GM18867 (cell line): ENCODE results near the gene SSBP3.

Experiments
- ATAC-seq: cut with Tn5 transposase; IDR thresholded peaks from one replicate; pipeline ENCODE4 v1.9.1; 2021; ENCODE audit warnings: mild to moderate bottlenecking, moderate library complexity; ENCODE audit not compliant: unreplicated experiment

Gene SSBP3

DNA sequence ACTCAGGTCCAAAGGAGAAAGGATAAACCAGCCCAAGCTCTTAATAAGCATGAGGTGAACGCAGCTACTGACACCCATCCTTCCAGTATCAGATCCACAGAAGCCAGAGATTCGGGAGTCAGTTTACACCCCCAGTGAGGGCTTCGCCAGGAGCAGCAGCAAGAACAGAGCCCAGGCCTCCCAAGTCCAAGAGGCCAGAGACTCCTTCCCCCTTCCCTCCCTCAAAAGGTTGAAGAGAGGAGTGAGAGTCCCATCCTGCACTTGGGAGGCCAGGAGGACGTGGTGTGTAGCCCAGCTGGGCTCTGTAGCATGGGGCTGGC, 133.5 kb downstream of the SSBP3 start:
- ATAC-seq, result no peak

DNA sequence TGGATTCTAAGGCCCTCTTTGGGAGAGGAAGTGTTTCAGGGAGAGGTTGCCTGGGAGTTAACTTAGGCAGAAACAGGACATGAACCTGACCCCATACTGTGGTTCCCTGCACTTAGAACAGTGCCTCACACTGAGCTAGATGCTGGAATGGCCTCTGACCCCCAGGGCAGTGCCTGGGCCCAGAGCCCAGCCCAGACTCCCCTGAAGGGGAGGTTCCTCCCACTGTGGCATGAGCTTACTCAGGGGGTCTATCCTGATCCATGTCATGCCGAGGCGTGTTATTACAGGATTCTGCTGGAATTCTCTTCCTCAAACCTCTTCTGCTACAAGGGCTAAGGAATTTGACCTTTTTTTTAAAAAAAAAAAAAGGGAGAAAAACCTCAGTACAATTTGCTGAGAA, 134.1 kb downstream of the SSBP3 start:
- no peak for ATAC-seq

DNA sequence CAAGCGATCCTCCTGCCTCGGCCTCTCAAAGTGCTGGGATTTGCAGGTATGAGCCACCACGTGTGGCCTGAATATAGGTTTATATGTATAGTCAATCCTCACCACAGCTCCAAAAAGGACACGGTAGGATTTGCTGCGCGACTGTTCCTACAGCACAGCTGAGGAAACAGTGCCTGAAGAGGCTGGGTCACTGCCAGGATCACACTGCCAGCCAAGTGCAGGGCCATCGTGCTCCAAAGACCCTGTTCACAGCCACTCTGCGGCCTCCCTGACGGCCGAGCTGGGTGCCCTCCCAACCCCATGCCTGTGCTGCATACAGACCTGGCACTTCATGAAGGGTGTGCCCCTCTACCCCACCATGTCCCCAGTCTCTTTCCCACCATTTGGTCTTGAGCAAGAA, 134.9 kb downstream of the SSBP3 start:
- no peak for ATAC-seq

DNA sequence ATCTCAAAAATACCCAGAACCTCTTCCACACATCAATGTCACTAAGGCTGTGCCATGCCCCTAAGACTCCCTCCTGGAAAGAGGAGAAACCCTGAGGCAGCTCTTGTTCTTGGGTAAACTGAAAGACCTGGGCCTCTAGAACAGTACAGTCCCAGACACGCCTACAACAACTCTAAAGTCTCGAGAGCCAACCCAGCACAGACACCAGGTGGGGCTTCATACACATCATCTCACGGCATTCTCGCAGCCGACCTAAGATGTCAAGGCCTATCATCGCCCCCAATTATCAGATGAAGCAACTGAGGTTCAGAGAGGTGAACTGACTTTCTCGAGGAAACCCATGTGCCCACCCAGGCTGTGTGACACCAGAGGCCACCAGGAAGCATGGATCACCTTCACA, 135.7 kb downstream of the SSBP3 start:
- no peak for ATAC-seq

DNA sequence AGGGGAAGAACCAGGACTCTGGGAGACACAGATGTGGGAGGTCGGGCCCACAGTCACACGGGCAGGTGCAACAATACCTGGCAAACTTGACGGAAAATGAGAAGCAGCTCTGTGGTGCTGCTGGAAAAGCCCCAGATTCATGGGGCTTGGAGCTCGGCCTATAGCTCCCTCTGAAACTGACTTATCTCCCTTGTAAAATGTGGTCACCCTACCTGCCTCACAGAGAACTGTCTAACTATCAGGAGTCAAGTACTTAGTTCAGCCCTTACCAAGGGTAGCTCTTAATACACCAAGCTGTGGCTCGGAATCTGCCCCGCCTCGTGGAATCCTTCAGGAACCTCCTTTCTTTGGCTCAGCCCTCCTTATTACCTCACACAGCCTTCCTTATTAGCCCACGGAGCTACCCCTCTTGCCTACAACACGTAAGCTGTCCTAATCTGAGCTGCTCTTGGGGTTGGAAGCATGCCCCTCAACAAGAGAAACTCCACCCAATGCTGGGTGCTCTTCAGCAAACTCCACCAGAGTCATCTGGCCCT, 137.4 kb downstream of the SSBP3 start:
- no peak for ATAC-seq

DNA sequence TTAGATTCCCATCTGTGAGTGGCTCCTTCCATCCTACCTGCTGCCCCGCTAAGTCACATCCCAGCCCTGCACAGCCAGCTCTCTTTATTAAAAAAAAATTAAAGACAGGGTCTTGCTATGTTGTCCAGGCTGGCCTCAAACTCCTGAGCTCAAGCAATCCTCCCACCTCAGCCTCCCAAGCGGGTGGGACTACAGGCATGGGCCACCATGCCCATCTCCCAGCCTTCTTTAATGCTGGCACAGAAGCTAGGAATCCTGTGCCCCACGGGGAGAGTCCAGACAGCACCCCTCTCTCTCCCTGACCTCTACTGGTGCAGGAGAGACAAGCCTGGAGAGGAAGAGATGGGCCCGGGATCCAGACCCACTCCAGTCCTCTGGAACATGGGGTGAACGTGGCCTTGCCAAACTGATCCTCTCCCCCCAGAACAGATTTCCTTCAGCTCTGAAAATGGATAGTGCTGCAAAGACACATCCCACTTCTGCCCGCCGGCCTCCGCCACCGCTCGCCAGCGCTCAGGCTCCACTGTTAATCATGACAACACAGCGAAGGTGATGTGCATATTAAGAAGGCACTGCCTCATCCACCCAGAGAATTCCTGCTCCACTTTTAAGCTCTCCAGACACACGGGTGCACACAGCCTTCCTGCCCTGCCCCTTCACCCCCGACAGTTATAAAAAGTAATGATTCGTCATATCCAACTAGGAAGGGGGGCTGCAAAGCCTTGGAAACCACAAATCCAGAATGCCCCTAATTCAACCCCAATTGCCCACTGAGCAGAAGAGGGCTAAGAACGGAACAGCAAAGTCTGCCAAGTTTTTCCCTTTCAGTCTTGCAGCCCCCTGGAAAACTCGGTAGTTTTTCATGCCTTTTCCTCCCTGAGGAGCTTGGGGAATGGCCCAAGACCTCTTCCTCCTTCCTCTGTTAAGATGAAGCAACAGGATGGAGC, 138.1 kb downstream of the SSBP3 start:
- no peak for ATAC-seq

DNA sequence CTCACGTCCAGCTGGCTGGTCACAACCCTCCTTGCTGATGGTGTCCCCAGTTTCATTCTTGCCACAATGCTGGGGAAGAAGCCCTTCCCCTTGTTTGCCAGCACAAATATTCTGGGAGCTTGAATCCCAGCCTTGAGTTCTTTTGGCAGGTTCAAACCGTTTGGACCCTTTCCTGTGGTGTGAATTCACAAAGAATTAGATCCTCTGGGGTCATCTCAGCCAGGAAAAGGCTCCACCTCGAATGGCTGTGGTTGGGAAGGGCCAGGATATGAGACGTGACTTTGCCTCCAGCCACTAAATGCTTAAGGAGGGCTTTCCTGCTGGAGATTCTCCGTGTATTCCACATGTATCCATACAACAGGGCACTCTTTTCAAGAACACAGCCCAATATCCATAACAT, 139.3 kb downstream of the SSBP3 start:
- ATAC-seq, result no peak

DNA sequence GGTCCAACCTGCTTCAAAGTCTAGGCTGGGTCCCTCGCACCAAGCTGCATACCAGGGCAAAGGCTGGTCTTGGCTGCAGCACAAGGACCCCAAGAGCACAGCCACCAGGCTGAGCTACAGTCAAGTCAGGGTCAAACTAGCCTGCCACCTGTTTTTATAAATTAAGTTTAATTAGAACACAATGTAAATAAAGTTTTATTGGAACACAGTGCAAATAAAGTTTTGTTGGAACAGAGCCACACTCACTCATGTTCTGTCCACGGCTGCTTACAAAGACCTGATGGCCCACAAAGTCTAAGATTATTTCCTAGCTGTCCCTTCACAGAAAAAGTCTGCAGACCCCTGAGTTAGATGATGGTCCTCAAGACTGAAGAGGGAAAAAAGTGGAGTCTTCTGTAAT, 140.0 kb downstream of the SSBP3 start:
- no peak for ATAC-seq

DNA sequence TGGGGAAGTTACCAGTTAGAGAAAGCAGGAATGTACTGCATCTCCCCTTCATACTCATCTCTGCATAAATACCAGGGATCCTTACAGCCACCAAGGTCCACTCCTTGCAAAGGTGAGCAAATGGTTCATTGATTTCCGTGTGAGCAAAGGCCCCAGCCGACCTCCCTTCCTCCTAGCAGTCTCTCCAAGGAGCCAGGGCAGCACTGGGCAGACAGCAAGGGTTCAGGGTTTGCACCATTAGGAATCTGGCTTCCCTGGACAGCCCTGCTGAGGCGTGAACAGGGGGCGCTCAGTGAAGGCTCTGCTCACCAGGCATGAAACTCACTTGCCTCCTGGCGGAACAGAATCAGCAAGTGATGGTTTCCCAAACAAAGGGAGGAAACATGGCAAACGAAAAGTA, 140.5 kb downstream of the SSBP3 start:
- no peak for ATAC-seq

DNA sequence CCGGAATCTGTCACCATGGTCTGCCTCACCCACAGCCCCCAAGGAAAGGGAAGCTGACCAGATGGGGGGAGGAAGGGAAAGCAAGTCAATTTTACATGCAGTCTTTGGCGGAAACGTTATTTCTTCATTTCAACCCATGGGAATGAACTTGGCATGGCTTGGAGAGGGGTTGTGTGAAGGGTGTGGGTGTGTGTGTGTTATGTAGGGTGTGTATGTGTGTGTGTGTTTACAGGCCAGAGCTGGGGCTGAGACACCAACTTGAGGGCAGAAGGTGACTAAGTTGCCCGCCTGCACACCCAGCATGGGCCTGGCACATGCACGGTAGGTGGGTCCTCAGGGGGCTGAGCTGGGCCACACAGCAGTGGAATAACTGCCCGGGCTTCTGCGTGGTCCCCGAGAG, 141.1 kb downstream of the SSBP3 start:
- no peak for ATAC-seq

DNA sequence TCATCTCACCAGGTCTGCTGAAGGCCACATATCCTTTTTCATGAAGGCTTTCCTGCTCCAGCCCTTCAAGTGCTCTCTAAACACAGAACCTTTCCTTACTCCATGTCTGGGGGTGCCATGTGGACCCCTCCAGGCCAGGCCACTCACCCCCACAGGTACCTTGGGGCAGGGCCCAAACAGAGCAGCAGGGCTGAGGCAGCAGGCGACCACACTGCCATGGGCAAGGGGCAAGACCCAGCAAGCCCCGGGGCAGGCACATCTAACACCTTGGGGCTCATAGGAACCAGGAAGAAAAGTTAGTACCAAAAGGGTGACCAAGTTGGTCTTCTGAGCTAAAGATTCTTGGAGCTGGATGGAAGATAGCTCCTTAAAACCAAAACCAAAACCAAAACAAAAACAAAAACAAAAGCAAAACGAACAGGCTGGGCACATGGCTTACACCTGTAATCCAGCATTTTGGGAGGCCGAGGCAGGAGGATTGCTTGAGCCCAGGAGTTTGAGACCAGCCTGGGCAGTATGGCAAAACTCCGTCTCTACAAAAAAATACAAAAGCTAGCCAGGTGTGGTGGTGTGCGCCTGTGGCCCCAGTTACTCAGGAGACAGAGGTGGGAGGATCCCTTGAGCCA, 142.5 kb downstream of the SSBP3 start:
- ATAC-seq, result no peak

DNA sequence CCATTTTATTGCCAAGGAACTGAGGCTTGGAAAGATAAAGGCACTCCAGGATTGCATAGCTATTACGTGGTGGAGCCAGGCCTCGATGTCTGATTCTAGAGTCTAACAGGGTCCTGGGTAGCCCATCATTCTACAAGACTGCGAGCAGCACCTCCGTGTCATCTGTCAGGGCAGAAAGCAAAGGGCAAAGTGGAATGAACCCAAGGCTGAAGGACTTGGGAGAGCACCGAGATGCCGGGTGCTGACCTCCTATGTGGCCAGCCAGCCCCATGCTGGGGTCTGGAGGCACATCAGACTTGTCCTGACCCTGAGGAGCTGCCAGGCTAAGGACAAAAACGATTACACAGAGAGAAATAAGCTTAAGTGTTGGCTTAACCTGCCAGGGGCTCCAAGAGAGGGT, 143.9 kb downstream of the SSBP3 start:
- no peak for ATAC-seq

DNA sequence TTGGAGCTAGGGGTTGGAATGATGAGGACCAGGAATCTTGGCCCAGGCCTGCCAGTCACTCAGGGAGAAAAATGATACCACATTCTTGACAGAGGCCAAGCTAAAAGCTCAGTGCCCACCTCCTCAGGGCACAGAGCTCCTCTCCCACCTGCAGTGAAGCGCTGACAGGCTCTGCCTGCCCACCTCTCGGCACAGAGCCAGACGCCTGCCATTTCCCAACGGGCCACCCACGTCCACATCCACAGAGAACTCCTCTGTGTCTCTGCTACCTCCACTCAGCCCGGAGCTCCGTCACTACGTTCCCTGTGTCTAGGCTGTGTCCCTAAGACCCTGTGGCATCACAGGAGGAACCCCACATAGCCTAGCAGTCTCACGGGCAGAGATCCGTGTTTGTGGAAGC, 145.4 kb downstream of the SSBP3 start:
- no peak for ATAC-seq

DNA sequence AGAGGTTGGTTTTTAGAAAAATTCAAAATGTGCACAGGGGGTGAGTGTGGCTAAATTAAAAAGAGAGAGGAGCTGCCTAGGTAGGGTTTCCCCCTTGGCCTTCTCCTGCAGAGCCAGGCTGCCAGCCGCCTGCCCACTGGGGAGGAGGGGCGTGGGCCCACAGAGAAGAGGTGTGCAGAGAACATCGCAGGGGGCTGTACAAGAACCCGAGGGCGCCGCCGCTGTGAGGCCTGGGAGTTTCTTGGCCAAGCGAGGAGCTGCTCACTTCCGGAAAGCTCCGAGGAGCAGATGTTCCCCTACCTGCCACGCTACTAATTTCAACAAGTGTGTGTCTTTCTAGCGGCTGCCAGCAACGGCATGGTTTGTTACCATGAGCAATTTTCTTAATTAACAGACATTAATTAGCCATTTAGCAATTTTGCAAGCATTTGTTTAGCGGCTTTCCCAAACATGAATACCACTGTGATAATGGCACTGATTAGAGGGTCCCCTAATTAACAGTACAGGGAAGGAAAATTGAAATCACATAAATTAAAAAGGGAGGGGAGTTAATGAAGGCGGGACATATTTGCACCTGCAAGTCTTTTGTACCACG, 146.6 kb downstream of the SSBP3 start:
- no peak for ATAC-seq

DNA sequence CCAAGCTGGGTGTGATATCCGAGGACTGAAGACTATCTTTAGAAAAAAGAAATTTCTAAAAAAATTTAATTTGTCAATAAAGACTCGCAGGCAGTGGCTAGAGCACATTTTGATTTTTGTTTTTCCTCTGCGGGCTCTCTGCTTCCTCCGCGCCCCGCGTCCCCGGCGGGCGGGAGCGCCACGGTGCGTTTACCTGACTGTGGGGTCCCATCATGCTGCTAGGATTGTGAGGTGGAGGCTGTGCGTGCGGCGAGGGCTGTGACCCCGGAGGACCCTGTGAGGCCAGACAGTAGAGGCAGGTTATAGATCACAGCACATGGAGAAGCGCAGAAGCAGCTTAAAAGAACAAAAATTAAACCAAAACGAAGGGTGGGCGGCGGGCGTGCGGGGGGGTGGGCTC, 148.3 kb downstream of the SSBP3 start:
- no peak for ATAC-seq

DNA sequence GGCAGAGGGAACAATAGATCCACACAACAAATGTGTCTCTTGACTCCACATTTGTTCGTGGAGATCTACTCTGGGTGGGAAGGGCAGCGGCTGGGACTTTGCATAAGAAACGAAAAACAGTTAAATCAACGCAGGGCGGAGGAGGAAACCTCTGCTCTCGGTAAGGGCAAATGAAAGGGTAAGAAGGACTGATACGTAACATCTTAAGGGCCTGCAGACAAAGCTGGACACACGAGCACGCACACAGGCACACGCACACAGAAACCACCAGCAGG, 148.9 kb downstream of the SSBP3 start:
- ATAC-seq, result no peak

DNA sequence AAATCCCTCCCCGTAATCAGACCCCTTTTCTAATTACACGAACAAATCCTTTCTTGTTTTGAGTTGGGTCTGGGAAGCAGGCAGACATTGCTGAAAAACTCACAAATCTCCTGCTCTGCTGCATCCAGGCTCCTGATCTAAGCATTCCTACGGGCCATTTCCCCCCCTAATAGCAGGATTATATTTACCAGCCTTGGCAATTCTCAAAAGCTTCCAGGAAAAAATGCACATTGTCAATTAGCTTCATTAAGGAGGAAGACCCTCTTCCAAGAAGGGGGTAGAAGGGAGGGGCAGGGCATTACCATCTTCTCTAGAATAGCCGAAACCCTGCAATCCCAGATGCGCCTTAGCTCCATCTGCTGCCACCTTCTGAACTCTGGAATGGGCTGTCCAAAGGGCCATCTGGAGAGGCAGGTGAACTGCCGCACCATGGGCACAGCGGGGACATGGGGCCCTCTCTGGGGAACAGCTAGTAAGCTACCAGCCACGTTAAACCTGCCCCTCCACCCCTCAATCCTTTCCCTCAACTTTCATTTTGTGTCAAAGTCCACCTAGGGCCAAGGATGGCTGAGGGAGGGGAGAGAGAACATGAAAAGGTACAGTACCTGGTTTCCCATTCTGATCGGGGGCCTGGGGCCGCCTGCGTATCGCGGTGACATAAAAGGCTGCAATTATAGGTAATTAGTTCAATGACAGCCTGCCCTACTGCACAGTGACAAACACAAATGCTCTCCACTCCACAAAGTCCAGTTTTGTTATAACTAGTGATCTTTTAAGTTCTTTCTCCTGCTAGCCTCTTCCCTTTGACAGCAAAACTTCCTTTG, 149.5 kb downstream of the SSBP3 start:
- no peak for ATAC-seq

DNA sequence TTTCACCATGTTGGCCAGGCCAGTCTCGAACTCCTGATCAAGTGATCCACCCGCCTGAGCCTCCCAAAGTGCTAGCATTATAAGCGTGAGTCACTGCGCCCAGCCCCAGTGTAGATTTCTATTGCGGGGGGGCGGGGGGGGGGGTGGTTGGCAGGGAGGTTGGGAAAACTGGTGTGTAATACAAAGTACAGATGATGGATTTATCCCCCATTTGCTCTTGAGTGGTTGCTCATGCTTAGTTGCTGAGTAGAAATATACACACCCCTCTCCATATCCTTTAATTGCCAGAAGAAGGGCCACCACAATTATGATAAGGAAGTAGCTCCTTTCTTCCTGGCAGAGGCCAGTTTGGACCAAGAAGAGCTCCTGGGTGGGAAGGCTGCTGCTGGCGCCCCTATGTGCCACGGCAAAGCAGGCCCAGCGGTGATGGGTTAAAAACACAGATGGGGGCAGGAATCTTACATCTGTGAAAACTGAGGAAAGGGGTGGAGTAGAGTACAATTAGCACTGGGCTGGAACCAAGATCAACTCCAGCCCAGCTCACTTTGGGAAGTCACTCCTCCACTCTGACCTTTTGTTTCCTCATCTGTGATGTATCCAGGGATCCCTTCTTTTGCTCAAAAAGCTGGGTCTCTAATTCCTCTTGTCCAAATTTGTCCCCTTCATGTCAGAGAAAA, 151.0 kb downstream of the SSBP3 start:
- no peak for ATAC-seq

DNA sequence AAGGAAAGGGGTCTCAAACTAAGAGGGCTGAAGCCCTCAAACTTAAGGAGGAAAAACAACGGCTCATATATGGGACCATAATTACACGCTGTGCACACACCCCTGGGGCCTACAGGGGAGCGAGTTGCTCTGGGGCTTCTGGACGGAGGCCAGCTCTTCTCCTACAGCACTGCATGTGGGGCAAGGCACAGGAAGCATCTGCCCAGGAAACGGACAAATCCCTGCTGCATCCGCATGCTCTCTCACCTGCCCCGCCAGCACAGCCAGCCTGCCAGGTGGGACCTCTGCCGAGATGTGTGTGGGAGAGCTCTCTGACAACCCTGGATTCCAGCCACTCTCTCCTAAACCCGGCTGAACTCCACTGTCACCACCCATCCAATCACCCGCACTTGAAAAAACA, 152.1 kb downstream of the SSBP3 start:
- no peak for ATAC-seq

DNA sequence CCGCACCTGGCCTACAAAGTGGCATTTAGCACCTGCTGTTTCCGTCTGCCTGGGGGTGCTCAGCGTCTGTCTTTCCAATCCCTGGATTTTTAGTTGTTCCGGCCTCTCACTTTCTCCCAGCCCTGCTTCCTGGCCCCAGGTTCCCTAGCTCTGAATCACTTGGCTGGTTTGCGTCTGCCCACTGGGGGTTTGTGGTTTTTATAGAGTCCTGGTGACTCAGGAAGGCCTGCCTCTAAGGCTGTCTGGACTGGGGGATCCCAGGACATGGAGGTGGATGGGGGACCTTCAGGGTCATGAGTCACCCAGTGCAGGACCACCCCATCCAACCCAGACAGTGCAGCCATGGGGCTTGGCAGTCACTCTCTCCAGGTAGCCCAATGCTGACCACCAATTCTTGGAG, 152.7 kb downstream of the SSBP3 start:
- ATAC-seq, result no peak

DNA sequence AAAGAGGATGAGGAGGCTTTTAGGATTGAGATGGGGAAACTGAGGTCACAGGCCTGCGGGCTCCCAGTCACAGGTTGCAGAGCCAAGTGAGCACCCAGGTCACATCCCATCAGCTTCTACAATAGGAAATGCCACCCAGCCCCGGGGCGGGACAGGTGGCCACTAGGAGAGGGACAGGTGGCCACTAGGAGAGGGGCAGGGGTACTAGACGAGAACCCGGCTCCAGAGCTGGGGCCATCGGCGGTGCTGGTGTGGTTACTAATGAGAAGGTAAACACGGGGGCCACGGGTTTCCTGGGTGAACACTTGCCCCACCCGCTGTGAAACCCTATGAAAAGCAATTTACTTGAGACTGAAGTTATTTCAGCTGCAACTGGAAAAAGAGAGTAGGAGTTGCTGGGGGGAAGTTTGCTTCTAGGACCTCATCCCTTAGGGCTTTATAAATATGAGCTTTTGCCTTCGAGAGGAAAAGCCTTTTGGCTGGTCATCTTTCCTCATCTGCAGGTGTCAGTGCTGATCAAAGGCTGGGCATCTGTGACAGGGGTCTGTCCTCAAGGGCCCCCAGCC, 153.7 kb downstream of the SSBP3 start:
- no peak for ATAC-seq
